Stimulated activated naive B cell treated with anti-CD40 and anti-IgM and Interleukin-4, amounts not matched to agents 10 μg/mL and 1 μg/mL and 100 μg/mL, for 72 hours (primary cell): Measurements from ENCODE around the gene S100A6.
"Not testable (repeated sequence)": the region's sequence is repeated elsewhere in the genome, so short reads cannot be mapped to it uniquely, and the experiment has no call there.

Experiments used
- ATAC-seq, 2 donors: fragments of 150-1000 bp; cut with Tn5 transposase; replicated peaks; 2 replicates each; pipeline ENCODE4 v1.10.0; 2021; ENCODE audit warnings: moderate library complexity in 1 of 2
- DNase-seq: peaks from one replicate; pipeline ENCODE4 v3.0.0; 2021
- H3K27ac Mint-ChIP-seq: one replicate; pipeline ENCODE4 v1.8.0; 2022; ENCODE audit warnings: mild to moderate bottlenecking, mixed read lengths
- H3K27me3 Mint-ChIP-seq, 2 donors: one replicate each; pipeline ENCODE4 v1.8.0; 2022; ENCODE audit warnings: mixed read lengths in 2 of 2
- H3K36me3 Mint-ChIP-seq, 2 donors: one replicate each; pipeline ENCODE4 v1.8.0; 2022; ENCODE audit warnings: mixed read lengths in 2 of 2, mild to moderate bottlenecking in 1 of 2
- H3K4me1 Mint-ChIP-seq, 2 donors: one replicate each; pipeline ENCODE4 v1.8.0; 2022; ENCODE audit warnings: mixed read lengths in 2 of 2, mild to moderate bottlenecking in 1 of 2
- H3K4me3 Mint-ChIP-seq, 2 donors: one replicate each; pipeline ENCODE4 v1.8.0; 2022; ENCODE audit warnings: mild to moderate bottlenecking in 2 of 2, mixed read lengths in 2 of 2, moderate library complexity in 1 of 2
- H3K9me3 Mint-ChIP-seq, 2 donors: one replicate each; pipeline ENCODE4 v1.8.0; 2022; ENCODE audit warnings: mixed read lengths in 2 of 2, mild to moderate bottlenecking in 1 of 2

The S100A6 gene

DNA sequence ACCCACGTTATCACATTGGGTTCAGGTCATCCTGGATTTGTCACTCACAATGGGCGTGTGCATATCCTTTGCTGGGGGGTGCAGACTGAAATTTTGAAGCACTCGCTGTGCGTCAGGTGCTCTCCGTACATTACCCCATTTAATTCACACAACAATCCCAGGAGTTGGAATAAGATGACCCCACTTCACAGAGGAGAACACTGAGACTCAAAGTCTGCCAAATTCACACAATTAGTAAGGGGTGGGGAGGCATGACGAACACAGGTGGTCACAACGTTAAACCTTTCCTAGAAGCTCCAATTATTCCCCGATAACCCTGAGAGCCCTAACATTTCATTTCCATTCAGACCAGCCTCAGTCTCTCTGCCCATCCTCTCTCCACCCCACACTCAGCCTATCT is 33.7 kb upstream of the S100A6 start:
- H3K36me3 Mint-ChIP-seq = no peaks in the 10 kb centered on the region
- H3K9me3 Mint-ChIP-seq = no peaks in the 10 kb centered on the region
- H3K4me1 Mint-ChIP-seq = peaks cover 45 to 57% of the 10 kb centered on the region in 2 donors
- ATAC-seq (no peak), DNase-seq (no peak)
- H3K4me3 Mint-ChIP-seq = no peak overlapping the region
- H3K27ac Mint-ChIP-seq = no peak overlapping the region
- H3K27me3 Mint-ChIP-seq = peaks cover 8 to 10% of the 10 kb centered on the region in 2 donors

DNA sequence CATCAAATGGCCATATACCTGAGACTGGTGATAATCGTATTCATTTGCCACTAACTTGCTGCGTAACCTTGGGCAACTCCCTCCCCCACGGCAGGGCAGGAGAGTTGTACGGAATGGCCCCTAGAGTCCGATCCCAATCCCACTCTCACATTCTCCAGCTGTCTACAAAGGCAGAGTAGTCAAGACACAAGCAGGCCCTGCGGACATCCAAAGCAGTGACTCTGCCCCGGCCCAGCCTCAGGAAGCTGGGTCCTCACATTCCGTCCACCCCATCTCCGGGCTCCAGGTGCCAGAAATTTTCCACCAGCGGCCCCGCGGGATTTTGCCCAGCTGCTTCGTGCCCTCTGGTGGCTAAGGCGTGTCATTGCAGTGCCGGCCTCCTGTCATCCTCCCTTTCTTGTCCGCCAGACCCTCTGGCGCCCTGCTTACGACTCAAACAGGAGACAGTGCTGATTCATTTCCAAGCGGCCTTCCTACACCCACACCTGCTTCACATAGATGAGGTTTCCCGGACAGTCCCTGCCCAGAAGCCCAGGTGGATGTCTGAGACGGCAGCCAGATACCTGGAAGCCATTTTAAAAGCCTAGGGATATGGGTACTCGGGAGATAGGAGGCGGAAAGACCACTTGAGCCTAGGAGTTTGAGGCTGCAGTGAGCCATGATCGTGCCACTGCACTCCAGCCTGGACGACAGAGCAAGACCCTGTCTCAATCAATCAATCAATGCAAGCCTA is 32.7 kb upstream of the S100A6 start:
- H3K36me3 Mint-ChIP-seq = no peaks in the 10 kb centered on the region
- peaks cover 47 to 54% of the 10 kb centered on the region in 2 donors for H3K4me1 Mint-ChIP-seq
- H3K27me3 Mint-ChIP-seq = peaks cover 8 to 10% of the 10 kb centered on the region in 2 donors
- ATAC-seq (peak; percentile 24 to 38), DNase-seq (peak; percentile 71)
- peak overlapping the region; percentile 44 to 66 for H3K4me3 Mint-ChIP-seq
- peak overlapping the region; percentile 67 for H3K27ac Mint-ChIP-seq
- no peaks in the 10 kb centered on the region for H3K9me3 Mint-ChIP-seq

DNA sequence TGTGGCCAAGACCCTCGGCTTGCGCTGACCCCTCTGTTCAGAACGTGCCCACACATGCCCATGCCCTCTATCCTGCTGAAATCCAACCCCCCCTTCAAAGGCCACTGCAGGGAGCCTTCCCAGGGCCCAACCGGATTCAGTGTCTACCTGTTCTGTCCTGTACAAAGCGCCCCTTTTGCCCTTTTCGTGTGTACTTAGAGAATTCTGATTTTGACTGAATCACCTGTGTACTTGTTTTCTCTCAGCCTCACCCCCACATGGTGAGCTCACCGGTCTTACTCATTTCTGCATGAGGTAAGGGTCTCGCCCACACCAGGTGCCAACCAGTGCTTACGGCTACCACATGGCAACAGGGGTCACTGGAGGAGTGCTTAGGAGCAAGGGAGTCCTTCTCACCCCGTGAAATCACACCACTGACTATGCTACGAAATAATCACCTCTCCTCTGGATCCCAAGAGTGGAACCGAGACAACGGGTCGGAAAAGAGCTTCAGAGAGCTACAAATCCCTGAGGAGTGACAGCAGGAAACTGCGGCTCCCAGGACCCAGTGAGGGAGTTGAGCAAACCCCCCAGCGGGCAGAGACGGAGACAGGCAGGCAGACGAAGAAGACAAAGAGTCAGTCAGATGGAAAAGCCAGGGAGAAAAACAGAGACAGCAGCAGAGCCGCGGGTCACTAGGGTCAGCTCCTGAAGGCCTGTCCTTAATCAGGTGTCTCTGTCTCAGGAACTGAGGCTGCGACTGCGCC is 32.0 kb upstream of the S100A6 start:
- peaks cover 8 to 10% of the 10 kb centered on the region in 2 donors for H3K27me3 Mint-ChIP-seq
- no peak overlapping the region for H3K4me3 Mint-ChIP-seq
- no peak for DNase-seq
- ATAC-seq = no peak
- peaks cover 40 to 46% of the 10 kb centered on the region in 2 donors for H3K4me1 Mint-ChIP-seq
- peak overlapping the region; percentile 43 for H3K27ac Mint-ChIP-seq
- no peaks in the 10 kb centered on the region for H3K9me3 Mint-ChIP-seq
- no peaks in the 10 kb centered on the region for H3K36me3 Mint-ChIP-seq

DNA sequence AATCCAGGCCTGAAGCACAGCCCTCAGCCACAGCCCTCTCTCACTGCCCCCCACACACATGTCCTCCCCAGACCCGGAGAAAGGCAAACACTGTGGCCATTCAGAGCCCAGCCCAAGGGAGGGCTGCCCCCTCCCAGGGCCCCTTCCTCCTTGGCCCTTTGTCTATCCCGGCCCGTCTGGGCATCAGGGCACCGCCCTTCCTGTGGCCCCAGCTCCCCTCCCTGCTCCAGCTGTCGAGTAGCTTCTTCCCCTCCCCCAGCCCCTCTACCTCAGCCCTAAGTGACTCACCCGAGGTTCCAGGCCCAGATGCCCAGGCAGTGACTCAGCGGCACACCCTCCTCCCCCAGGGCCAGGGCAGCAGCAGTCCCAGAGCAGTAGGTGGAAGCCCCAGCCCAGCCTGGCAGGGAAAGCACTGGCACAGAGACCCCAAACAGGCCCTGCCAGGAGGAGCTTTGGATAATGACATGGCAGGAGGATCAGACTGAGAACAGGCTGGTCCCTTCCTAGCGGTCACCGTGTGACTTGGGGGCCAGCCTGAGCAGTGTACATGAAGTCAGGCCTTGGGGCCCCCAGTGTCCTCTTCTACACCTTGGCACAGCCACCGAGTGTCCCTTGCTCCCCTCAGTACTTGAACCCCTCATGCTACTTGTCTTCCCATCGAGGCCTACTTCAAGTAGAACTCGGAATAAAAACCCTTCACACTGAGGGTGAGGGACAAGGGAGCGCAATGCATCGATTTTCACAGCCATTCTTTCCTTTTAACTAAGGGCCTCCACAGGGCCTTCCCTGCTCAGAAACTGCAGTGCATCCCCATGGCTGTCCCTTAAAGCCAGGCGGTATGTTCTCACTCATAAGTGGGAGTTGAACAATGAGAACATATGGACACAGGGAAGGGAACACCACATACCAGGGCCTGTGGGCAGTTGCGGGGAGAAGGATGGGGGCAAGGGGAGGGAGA is 30.9 kb upstream of the S100A6 start:
- Mint-ChIP-seq H3K36me3 (no peaks in the 10 kb centered on the region), H3K4me1 (peaks cover 34 to 41% of the 10 kb centered on the region in 2 donors)

DNA sequence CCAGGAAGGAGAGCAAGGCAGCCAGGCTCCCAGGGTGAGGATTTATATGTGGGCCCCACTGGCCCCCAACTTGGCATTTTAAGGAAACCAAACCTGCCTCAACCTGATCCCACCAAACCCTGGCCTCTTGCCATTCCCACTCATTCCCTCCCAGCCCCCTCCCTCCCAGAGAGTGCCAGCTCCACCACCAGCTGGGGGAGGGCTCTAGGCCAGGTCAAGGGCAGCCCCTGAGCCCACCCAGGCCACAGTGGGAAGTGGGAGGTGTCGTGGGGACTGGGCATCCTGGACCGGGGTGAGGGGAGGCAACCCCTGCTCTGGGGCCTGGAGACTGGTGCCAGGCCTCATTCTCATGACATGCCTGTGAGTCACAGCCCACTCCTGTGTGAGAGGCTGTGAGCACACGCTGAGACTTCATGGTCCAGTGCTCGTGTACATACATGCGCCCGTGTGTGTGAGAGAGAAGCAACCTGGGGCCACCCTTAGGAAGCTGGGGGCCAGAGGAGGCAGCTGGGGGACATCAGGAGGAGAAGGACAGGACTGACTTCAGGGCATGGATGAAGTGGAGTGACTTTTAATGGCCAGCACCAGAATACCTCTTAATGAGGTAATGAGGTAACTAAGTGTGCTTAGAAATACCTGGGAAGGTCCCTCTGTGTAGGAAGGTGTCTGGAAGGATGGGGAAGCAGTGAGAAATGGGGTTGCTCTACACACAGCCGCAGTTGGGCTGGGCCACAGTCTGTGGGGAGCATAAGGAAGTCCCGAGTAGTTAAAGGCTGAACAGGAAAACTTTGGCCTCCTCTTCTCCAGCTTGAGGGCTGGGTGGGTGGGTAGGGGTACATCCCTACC is 30.0 kb upstream of the S100A6 start, which contains the start of gene S100A2:
Gene S100A2, minus strand, starts transcription at position 316 of the 846 bp plus-strand sequence. CDS start 1,967 bp downstream, outside the sequence.
- Mint-ChIP-seq H3K27me3 (peaks cover 5 to 6% of the 10 kb centered on the region in 2 donors), H3K36me3 (no peaks in the 10 kb centered on the region), H3K4me1 (peaks cover 31 to 41% of the 10 kb centered on the region in 2 donors), H3K9me3 (no peaks in the 10 kb centered on the region), H3K27ac (peak within 1 kb of the TSS; percentile 96), H3K4me3 (peak within 1 kb of the TSS; percentile 60 to 63)
- peak; percentile 78 to 82 for ATAC-seq
- peak; percentile 51 for DNase-seq

More for the DNA sequence above, 30.9 kb upstream of the S100A6 start:
- Mint-ChIP-seq H3K4me3 (peak overlapping the region; percentile 11 to 63), H3K27me3 (peaks cover 8 to 9% of the 10 kb centered on the region in 2 donors), H3K27ac (peak overlapping the region; percentile 96), H3K9me3 (no peaks in the 10 kb centered on the region)
- ATAC-seq (peak; percentile 80 to 84), DNase-seq (peak; percentile 72)

DNA sequence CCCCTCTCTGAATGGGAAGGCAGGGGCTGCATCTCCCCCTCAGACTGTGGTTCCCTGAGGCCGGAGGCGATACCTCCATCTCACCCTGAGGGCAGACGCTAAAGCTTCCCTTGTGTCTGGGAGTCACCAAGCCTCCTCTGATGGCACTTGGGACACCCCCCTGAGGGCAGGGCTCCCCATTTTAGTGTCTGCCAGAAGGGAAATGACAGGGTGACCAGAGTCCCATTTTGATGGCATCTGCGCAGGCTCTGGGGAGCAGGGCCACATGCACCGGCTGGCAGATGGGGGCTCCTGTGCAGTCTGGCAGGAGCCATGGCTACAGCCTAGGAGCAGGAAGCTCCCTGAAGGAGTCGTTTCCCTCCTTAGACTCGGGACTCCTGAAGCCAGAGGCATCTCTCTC is 28.2 kb upstream of the S100A6 start:
- no peaks in the 10 kb centered on the region for H3K27me3 Mint-ChIP-seq
- no peak for DNase-seq
- H3K9me3 Mint-ChIP-seq = no peaks in the 10 kb centered on the region
- no peak for ATAC-seq
- peaks cover 31 to 40% of the 10 kb centered on the region in 2 donors for H3K4me1 Mint-ChIP-seq
- no peak overlapping the region for H3K4me3 Mint-ChIP-seq
- no peaks in the 10 kb centered on the region for H3K36me3 Mint-ChIP-seq
- H3K27ac Mint-ChIP-seq = no peak overlapping the region

DNA sequence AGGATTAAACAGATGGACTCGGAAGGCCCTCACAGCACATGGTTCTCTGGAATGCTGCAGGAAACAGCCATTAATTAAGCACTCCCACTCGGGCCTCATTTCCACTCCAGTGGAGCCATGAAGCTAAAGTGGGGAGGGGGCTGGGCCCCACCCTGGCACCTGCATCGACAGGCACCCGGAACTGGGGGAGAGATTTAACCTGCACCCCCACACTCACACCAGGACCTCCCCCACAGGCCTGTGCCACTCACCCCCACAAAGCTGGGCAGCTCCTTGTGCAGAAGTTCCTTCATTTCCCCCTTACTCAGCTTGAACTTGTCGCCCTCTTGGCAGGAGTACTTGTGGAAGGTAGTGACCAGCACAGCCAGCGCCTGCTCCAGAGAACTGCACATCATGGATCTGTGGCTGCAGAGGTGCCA is 27.7 kb upstream of the S100A6 start:
- ATAC-seq = no peak
- H3K27ac Mint-ChIP-seq = no peak overlapping the region
- no peaks in the 10 kb centered on the region for H3K36me3 Mint-ChIP-seq
- no peaks in the 10 kb centered on the region for H3K27me3 Mint-ChIP-seq
- H3K9me3 Mint-ChIP-seq = no peaks in the 10 kb centered on the region
- DNase-seq = no peak
- peaks cover 27 to 35% of the 10 kb centered on the region in 2 donors for H3K4me1 Mint-ChIP-seq
- no peak overlapping the region for H3K4me3 Mint-ChIP-seq

DNA sequence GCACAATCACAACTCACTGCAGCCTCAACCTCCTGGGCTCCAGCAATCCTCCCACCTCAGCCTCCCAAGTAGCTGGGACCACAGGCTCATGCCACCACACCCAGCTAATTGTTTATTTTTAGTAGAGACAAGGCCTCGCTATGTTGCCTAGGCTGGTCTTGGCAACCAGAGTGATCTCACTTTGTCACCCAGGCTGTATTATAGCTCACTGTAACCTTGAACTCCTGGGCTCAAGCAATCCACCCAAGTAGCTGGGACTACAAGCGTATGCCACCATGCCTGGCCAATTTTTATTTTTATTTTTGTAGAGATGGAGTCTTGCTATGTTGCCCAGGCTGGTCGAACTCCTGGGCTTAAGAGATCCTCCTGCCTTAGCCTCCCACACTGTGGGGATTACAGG is 26.2 kb upstream of the S100A6 start:
- H3K27me3 Mint-ChIP-seq, DNase-seq, ATAC-seq, H3K36me3 Mint-ChIP-seq, H3K9me3 Mint-ChIP-seq, H3K4me3 Mint-ChIP-seq, H3K27ac Mint-ChIP-seq: not testable (repeated sequence)
- peaks cover 18 to 22% of the 10 kb centered on the region in 2 donors for H3K4me1 Mint-ChIP-seq

DNA sequence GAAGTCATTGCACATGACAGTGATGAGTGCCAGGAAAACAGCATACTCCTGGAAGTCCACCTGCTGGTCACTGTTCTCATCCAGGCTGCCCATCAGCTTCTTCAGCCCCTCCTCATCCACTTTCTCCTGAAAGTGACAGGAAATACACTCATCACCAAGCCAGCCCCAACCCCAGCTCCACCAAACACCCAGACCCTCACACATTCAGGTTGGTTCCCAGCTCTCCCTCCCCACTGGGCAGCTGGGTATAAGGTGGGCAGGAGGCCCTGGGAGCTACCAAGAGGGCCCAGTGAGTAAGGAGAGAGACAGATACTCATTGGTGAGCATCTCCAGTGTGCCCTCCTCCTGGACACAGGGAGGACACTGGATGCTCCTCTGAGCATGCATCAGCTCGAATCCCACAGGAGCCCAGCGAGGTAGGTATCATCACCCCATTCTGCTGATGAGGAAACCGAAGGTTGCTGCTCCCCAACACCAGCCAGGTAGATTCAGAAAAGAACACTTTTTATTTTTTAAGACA is 25.7 kb upstream of the S100A6 start:
- ATAC-seq (no peak), DNase-seq (no peak)
- Mint-ChIP-seq H3K4me3 (no peak overlapping the region), H3K27ac (no peak overlapping the region), H3K36me3 (no peaks in the 10 kb centered on the region), H3K27me3 (no peaks in the 10 kb centered on the region), H3K4me1 (peaks cover 14 to 17% of the 10 kb centered on the region in 2 donors), H3K9me3 (no peaks in the 10 kb centered on the region)

DNA sequence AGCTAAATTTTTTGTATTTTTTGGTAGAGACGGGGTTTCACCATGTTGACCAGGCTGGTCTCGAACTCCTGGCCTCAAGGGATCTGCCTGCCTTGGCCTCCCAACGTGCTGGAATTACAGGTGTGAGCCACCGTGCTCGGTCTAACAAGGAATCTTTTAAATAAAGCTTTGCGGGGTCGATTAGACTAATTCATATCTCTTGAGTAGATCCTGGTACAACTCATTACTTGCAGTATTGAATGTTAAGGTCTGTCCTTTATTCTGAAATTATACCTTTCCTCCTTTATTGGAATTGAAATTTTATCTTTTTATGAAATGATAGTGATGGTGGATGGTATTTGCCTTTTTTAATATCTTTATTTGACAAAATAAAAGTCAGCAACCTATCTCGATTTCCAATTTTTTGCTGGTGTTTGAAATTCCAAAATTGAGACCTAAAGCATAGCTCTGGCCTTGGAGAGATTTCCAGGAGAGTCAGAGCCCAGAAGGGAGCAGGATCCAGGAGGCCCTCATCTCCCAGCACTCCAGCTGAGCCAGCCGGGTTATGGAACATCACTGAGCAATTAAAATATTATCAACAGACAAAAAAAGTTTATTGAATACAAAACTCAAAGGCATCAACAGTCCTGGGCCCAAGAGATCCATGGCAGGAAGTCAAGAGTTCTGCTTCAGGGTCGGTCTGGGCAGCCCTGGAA is 25.1 kb upstream of the S100A6 start:
- ATAC-seq (no peak), DNase-seq (no peak)
- H3K36me3 Mint-ChIP-seq = no peaks in the 10 kb centered on the region
- H3K4me1 Mint-ChIP-seq = peaks cover 10 to 11% of the 10 kb centered on the region in 2 donors
- H3K4me3 Mint-ChIP-seq = no peak overlapping the region
- H3K27me3 Mint-ChIP-seq = no peaks in the 10 kb centered on the region
- H3K9me3 Mint-ChIP-seq = no peaks in the 10 kb centered on the region
- H3K27ac Mint-ChIP-seq = no peak overlapping the region

DNA sequence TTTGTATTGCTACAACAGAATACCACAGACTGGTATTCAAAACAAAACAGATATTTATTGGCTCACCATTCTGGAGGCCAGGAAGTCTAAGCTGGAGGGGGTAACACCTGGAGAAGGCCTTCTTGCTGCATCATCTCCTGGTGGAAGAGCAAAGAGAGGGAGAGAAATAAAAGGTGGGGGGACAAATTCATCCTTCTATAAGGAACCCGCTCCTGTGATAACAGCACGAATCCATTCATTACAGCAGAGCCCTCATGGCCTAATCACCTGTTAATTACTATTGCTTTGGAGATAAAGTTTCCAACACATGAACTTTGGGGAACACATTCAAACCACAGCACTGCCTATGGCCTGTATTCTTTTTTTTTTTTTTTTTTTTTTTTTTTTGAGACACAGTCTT is 24.4 kb upstream of the S100A6 start:
- peaks cover 4% of the 10 kb centered on the region in 2 donors for H3K4me1 Mint-ChIP-seq
- no peak for DNase-seq
- H3K9me3 Mint-ChIP-seq = no peaks in the 10 kb centered on the region
- H3K27ac Mint-ChIP-seq = no peak overlapping the region
- no peak overlapping the region for H3K4me3 Mint-ChIP-seq
- no peaks in the 10 kb centered on the region for H3K36me3 Mint-ChIP-seq
- H3K27me3 Mint-ChIP-seq = no peaks in the 10 kb centered on the region
- no peak for ATAC-seq

DNA sequence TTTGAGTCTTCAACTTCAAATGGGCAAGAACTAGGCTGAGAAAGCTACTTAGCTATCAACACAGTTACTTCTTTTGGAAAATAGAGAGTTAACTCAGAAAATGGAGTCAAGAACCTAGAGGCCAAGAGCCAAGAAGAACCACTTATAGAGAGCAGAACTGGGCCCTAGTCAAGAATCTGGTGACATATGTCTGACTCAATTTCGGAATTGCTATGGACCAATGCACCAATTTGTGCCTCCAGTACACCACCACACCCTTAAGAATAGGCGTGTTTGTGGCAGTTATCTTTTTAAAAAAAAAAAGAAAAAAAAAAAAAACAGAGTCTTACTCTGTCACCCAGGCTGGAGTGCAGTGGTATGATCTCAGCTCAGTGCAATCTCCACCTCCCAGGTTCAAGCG is 22.1 kb upstream of the S100A6 start:
- DNase-seq (no peak), ATAC-seq (no peak)
- H3K27me3 Mint-ChIP-seq = no peaks in the 10 kb centered on the region
- no peaks in the 10 kb centered on the region for H3K36me3 Mint-ChIP-seq
- H3K4me1 Mint-ChIP-seq = peaks cover 0 to 5% of the 10 kb centered on the region in 2 donors
- no peak overlapping the region for H3K27ac Mint-ChIP-seq
- no peak overlapping the region for H3K4me3 Mint-ChIP-seq
- no peaks in the 10 kb centered on the region for H3K9me3 Mint-ChIP-seq

DNA sequence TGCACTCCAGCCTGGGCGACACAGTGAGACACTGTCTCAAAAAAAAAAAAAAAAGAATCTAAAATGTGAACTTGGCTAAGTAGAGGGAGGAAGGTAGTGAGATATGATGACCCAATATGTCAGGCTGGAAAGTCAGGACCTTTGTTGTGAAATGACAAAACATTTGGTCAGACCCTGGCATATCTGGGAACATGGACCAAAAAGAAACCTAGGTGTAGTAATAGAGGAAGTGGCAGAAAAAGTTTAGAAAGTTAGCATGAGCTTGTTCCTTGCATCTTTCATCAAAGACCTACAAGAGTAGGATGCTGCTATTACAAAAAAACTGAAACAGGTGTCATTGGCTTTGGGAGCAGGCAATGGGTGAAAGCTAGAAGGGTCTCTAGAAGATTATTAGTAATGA is 20.6 kb upstream of the S100A6 start:
- no peak for DNase-seq
- peaks cover 0 to 5% of the 10 kb centered on the region in 2 donors for H3K4me1 Mint-ChIP-seq
- ATAC-seq = no peak
- H3K27me3 Mint-ChIP-seq = no peaks in the 10 kb centered on the region
- H3K36me3 Mint-ChIP-seq = no peaks in the 10 kb centered on the region
- no peak overlapping the region for H3K4me3 Mint-ChIP-seq
- H3K27ac Mint-ChIP-seq = no peak overlapping the region
- no peaks in the 10 kb centered on the region for H3K9me3 Mint-ChIP-seq
